ENCODE data around the gene CASQ2. TPM values are rescaled to one million over a fixed set of nuclear protein-coding genes. Genes with fewer than 3 reads are reported as not detected.

The CASQ2 gene
- total and polyA plus RNA-seq, 9 donors, result 0.36 to 43.0 (median 2.3) TPM

- H3K36me3 ChIP-seq, result no peaks in the 10 kb centered on the region
- H3K27ac ChIP-seq, result no peak overlapping the region
- H3K27me3 ChIP-seq, result no peaks in the 10 kb centered on the region
- TF ChIP-seq CTCF (IDR thresholded peaks at IDR 0.05) (no peak), EP300 (IDR thresholded peaks at IDR 0.05) (no peak), POLR2A (IDR thresholded peaks at IDR 0.05) (no peak)
- DNase-seq, result no peak
- peaks cover 7% of the 10 kb centered on the region for H3K4me1 ChIP-seq (ENCODE audit: insufficient read depth)
- intact Hi-C loops (cut with DNase I), result no loop called here
- WGBS, 3 donors, result 84 to 94% (median 91%) methylated on average over 4 of the region's 4 CpGs
- no peak overlapping the region for H3K4me3 ChIP-seq
- no peaks in the 10 kb centered on the region for H3K9me3 ChIP-seq
Observed at GRCh38 chr1:115655916-115656315, 112.6 kb downstream of the CASQ2 start.

- no peak overlapping the region for H3K4me3 ChIP-seq
- 35 to 55% (median 41%) methylated on average over 7 of the region's 7 CpGs for WGBS, 3 donors
- H3K4me1 ChIP-seq (ENCODE audit: insufficient read depth), result peaks cover 9% of the 10 kb centered on the region
- H3K27me3 ChIP-seq, result no peaks in the 10 kb centered on the region
- H3K9me3 ChIP-seq, result no peaks in the 10 kb centered on the region
- no peak for DNase-seq
- H3K36me3 ChIP-seq, result no peaks in the 10 kb centered on the region
- H3K27ac ChIP-seq, result no peak overlapping the region
- TF ChIP-seq CTCF (IDR thresholded peaks at IDR 0.05), result no peak
- no peak for TF ChIP-seq POLR2A (IDR thresholded peaks at IDR 0.05)
- TF ChIP-seq EP300 (IDR thresholded peaks at IDR 0.05), result no peak
- intact Hi-C loops (cut with DNase I), result no loop called here
Observed at GRCh38 chr1:115655306-115655663, 113.2 kb downstream of the CASQ2 start.

GRCh38 chr1:115654663-115655305, 113.7 kb downstream of the CASQ2 start:
- peaks cover 12% of the 10 kb centered on the region for H3K4me1 ChIP-seq (ENCODE audit: insufficient read depth)
- H3K9me3 ChIP-seq, result no peaks in the 10 kb centered on the region
- TF ChIP-seq POLR2A (IDR thresholded peaks at IDR 0.05) (no peak), CTCF (IDR thresholded peaks at IDR 0.05) (no peak), EP300 (IDR thresholded peaks at IDR 0.05) (no peak)
- 29 to 37% (median 36%) methylated on average over 14 of the region's 14 CpGs for WGBS, 3 donors
- no peak overlapping the region for H3K27ac ChIP-seq
- no peaks in the 10 kb centered on the region for H3K27me3 ChIP-seq
- no peaks in the 10 kb centered on the region for H3K36me3 ChIP-seq
- DNase-seq, result peak in 4 of 5 donors; percentile 12 to 50 (median 44)
- no peak overlapping the region for H3K4me3 ChIP-seq
- intact Hi-C loops (cut with DNase I), result no loop called here

- WGBS, 3 donors, result 95 to 98% (median 97%) methylated on average over 3 of the region's 3 CpGs
- Histone ChIP-seq H3K4me1 (ENCODE audit: insufficient read depth) (peaks cover 15% of the 10 kb centered on the region), H3K9me3 (no peaks in the 10 kb centered on the region), H3K27ac (no peak overlapping the region), H3K27me3 (no peaks in the 10 kb centered on the region), H3K4me3 (no peak overlapping the region), H3K36me3 (no peaks in the 10 kb centered on the region)
- no peak for DNase-seq
- intact Hi-C loops (cut with DNase I), result no loop called here
- no peak for TF ChIP-seq CTCF (IDR thresholded peaks at IDR 0.05)
- no peak for TF ChIP-seq POLR2A (IDR thresholded peaks at IDR 0.05)
- TF ChIP-seq EP300 (IDR thresholded peaks at IDR 0.05), result no peak
Observed at GRCh38 chr1:115654125-115654524, 114.4 kb downstream of the CASQ2 start.
